Measurements from ENCODE around the gene ARID5B.

- TF ChIP-seq GATA3 (IDR thresholded peaks at IDR 0.05; ENCODE audit: low read depth, low read length) (no peak), GATA2 (IDR thresholded peaks at IDR 0.05; ENCODE audit: low read depth, low read length) (no peak)
Observed at GRCh38 chr10:61906562-61906901, 5.0 kb downstream of the ARID5B start.
